ENCODE measurements around the gene DRP2. TPM values are rescaled to one million over a fixed set of nuclear protein-coding genes. Genes with fewer than 3 reads are reported as not detected.
"Not testable (repeated sequence)": the region's sequence is repeated elsewhere in the genome, so short reads cannot be mapped to it uniquely, and the experiment has no call there.

Gene DRP2, protein sequence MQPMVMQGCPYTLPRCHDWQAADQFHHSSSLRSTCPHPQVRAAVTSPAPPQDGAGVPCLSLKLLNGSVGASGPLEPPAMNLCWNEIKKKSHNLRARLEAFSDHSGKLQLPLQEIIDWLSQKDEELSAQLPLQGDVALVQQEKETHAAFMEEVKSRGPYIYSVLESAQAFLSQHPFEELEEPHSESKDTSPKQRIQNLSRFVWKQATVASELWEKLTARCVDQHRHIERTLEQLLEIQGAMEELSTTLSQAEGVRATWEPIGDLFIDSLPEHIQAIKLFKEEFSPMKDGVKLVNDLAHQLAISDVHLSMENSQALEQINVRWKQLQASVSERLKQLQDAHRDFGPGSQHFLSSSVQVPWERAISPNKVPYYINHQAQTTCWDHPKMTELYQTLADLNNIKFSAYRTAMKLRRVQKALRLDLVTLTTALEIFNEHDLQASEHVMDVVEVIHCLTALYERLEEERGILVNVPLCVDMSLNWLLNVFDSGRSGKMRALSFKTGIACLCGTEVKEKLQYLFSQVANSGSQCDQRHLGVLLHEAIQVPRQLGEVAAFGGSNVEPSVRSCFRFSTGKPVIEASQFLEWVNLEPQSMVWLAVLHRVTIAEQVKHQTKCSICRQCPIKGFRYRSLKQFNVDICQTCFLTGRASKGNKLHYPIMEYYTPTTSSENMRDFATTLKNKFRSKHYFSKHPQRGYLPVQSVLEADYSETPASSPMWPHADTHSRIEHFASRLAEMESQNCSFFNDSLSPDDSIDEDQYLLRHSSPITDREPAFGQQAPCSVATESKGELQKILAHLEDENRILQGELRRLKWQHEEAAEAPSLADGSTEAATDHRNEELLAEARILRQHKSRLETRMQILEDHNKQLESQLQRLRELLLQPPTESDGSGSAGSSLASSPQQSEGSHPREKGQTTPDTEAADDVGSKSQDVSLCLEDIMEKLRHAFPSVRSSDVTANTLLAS
- total RNA-seq (2014; rRNA removed; shearing (Covaris generic)), result 7.2 TPM in 2 replicates
- 6.7 and 7.9 TPM in 2 replicates for polyA plus RNA-seq (2015; cell fraction: cytosol; rRNA removed)
- 23.6 and 24.3 TPM in 2 replicates for polyA plus RNA-seq (2015; cell fraction: nucleus; rRNA removed)

DNA sequence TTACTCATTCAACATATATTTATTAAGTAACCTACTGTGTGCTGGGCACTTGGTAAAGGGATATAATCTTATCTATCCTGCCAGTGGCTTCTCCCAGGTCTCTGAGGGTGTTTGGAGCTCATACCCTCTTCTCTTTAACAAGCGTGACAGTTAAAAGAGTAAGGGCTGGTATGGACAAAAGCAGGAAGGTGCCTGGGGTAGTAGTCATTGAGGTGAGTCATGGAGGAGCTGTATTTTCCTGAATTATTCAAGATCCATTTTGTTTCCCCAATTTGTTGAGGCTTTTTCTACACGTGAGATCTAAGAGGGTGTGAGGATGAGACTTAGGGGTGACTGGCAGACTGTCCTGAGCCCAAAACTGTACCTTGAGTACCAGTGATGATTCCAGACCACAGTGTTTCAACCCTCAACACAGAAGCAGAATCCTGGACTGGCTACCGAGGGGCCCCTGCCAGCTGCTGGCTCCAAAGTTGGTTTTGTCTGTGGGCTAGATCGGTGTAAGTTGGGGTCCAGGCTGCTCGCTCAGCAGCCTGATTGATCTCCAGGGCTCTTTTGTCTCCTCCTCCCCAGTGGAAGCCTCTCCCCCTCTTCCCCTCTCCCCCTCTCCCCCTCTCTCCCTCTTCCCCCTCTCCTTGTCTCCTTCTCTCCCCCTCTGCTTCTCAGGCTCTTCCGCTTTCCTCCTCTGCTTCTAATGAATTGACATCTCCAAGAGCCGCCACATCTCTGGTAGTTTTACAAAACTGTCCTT lies at the start of gene DRP2:
DRP2 (plus strand) TSS at position 671 of the 748 bp plus-strand sequence. CDS start 11,862 bp downstream, outside the sequence.
- peak; percentile 59 for DNase-seq (ENCODE audit: low read depth)

DNA sequence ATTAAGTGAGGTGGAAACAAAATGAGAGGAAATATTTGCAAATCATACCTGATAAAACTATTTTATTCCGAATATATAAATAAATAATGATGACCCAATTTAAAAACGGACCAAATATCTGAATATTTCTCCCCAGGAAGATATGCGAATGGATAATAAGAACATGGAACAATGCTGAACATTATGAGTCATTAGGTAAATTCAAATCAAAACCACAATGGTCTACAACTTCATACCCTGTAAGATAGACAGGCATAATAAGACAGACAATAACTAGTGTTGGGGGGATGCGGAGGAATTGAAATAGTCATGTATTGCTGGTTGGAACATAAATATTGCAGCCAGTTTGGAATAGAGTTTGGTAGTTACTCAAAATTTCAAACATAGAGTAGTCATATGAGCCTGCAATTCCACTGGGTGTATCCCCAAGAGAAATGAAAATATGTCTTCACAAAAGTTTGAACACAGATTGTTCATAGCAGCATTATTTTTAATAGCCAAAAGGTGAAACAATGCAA lies 47.6 kb upstream of the DRP2 start:
- peak; percentile 9 for DNase-seq (ENCODE audit: low read depth)

DNA sequence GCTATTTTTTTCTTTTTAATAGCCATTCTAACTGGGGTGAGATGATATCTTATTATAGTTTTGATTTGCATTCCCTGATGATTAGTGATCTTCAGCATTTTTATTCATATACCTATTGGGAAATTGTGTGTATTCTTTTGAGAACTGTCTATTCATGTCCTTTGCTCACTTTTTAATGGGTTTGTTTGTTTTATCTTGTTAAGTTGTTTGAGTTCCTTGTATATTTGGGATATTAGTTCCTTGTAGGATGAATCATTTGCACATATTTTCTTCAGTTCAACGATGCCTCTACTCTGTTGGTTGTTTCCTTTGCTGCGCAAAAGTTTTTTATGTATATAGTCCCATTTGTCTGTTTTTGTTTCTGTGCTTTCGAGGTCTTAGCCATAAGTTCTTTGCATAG lies 43.1 kb upstream of the DRP2 start:
- no peak for DNase-seq (ENCODE audit: low read depth)

DNA sequence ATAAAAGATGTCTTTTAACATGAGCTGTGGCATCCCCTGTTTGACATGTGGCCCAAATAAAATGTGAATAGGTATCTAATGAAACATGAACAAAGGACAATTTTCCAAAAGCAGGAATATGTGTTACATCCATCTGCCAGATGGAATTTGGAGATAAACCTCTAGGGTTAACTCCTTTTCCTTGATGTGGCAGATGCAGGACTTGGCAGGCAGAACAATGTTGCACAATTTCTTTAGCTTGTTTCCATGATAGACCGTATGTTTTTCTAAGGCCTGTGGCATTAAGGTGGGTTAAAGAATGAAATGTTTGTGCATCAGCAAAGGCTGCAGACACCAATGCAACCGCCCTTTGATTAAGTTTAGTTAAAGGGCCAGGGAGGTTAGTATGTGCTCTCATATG lies 34.7 kb upstream of the DRP2 start:
- DNase-seq (ENCODE audit: low read depth), result not testable (repeated sequence)

DNA sequence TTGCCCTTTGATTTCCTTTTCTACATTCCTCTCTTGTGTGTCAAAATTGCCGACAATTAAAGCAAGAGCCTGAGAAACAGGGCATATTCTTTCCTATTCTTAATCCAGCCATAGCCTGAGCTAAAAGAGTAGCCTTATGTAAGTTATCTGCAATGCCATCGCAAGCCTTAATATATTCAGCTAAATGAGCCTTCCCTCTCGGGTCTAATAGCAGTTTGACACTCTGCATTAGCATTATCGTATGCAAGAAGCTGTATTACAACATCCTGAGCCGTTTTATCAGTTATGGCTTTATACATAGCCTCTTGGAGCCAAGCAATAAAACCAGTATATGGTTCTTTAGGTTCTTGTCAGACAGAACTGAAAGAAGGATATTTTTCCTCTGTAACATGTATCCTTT lies 31.6 kb upstream of the DRP2 start:
- DNase-seq (ENCODE audit: low read depth), result not testable (repeated sequence)

DNA sequence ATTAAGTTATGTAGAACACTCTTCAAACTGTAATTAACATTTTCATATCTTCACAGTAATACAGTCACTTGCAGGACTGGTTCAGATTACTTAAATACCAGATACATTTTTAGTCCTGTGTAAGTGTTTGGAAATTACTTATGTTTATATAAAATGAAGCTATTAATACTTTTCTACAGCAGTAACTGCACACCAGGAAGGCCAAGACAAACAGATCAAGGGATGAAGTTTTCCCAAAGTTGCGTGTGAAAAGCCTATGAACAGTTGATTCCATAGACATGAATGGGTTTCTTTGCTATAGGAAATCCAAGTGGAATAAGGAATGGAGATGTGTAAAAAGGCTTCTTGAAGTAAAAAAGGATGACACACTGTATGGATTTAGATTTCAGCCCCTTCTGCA lies 28.9 kb upstream of the DRP2 start:
- DNase-seq (ENCODE audit: low read depth), result no peak

DNA sequence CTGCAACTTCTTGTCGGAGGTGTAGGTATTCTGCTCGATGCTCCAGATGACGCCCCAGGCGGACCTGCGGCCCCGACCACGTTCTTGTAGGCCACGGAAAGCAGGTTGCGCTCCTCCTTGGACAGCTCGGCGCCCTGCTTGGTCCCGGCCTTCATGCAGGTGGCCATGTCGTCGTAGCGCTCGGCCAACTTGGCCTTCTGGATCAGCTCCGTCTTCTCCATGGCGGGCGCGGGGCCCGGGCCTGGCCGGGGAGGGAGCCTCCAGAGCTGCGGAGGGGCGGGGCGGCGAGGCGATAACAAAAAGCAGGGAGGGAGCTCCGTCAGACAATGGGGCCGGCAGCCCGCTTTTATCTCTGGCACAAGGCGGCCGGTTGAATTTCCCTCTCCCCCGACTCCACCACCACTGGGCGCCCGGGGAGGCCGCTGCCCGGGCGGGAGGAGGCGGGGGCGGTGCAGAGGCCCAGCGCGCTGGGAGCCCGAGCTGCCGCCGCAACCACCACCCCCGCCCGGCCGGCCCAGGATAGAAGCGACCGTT lies 28.3 kb upstream of the DRP2 start:
- no peak for DNase-seq (ENCODE audit: low read depth)

DNA sequence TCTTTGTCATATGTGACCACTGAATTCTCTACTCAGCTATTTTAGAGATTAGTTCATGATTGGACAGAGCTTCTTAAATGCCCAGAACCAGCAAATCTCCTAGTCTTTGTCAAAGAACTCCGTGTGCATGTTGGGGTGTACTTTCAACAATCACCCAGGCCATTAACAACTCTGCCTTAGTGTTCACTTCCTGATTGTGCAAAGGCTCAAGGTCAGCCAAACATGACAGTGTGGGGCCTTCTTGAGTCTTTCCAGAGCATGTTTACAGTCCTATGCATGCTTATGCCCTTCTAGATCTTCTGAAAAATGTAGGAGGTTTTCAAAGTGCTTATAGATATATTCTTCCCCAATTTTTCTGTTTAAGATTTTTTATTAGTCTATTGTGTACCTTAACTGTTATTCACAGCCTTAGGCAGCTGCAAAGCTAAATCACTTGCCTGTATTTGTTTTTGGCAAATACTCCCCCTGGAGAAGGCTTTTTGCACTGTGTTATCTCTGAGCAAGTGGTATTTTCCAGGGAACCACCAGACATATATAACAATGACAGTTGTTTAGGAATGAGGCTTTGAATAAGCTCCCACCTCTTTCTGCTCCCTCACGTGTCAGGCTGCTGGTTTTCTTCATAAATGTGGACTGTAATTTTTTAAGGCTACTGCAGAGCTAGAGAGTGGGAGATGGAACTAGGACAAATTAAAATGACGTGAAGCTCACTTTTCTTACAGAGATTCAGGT lies 24.0 kb upstream of the DRP2 start:
- DNase-seq (ENCODE audit: low read depth), result no peak

DNA sequence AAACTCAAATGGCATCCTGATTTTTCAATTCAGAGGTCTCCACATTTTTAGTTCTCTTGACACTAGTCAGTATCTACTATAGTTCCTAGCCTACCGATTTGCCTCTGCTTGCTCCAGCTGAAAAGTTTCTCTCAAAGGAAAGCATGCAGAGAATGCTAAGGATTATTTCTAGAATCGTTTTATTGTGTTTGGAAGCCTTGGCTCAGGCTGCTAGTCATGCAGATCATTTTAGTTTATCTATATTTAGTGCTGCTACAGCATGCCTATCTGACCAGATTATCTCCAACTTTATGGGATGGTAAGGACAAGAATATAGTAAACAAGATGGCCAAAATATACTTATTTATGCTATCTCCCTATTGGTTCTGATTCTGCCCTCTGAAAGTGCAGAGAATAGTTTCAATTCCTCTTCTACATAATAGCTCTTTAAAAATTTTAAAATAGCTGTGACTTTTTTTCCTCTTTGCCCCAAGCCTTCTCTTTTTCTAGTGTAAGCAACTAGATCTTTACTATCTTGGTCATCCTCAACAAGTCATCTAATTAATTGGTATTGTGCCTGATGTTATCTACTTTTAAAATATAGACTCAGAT lies 15.7 kb upstream of the DRP2 start:
- no peak for DNase-seq (ENCODE audit: low read depth)

DNA sequence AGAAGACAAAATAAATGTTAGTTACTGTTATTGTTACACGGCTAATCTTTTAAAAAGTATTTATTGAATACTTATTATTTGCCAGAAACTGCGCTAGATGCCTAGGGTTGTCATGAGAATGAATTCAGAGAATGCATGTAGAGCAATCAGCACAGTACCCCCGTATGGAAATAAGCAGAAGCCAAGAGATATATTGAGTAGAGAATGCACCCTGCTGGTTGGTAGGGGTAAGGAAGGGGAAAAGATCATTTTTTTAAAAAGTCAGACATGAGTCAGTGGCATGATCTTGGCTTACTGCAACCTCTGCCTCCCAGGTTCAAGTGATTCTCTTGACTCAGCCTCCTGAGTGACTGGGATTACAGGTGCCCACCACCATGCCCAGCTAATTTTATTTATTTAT lies 13.1 kb upstream of the DRP2 start:
- DNase-seq (ENCODE audit: low read depth), result peak; percentile 74

DNA sequence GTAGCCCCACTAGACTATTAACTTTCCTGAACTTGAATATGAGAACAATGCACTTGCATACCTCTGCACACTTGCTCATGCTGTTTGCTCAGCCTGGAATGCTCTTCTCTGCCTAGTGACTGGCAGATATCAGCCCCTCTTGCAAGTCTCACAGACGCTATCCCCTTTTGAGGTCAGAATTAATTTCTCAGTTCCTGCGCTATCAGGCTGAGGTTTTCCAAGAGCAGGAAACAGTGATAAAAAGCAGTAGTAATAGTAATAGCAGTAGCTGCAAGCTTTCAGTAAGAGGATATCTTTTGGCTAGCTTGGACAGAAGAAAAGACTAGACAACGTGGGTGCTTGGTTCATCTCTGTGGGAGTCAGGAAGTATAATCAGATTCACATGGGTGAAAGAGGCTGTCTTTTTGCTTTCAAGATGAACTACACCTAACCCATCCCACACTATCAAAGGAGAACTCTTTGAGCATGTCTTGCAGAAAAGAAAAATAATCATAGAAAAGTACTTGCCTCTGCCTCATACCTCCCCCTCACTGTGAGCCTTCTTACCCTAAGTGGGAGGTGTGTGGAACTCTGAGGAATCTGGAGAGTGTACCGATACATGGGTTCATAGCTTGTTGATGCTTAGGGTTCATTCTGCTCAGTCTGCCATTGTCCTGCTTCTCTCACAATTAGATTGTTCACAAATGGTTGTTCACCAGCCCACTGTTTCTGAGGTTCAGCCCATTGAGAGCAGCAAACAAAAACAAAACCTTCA lies 11.3 kb upstream of the DRP2 start:
- DNase-seq (ENCODE audit: low read depth), result peak; percentile 62

DNA sequence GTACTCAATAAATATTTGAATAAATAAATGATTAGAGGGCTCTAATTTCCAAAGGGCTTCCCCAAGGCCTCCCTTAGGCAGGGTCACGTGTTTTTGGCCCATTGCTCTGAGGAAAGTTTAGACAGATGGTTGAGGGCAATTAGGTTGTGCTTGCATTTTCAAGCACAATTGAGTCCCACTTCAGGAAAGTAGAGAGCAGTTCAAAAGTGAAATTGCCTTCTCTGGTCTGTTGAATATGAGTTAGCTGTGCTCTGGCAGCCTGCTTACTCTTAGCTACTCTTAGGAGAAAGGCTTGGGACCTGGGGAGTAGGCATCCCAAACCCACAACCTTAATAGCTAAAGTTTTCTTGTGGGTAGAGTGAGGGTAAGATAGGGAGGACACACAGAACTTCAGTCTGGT lies 9.0 kb upstream of the DRP2 start:
- DNase-seq (ENCODE audit: low read depth), result no peak

DNA sequence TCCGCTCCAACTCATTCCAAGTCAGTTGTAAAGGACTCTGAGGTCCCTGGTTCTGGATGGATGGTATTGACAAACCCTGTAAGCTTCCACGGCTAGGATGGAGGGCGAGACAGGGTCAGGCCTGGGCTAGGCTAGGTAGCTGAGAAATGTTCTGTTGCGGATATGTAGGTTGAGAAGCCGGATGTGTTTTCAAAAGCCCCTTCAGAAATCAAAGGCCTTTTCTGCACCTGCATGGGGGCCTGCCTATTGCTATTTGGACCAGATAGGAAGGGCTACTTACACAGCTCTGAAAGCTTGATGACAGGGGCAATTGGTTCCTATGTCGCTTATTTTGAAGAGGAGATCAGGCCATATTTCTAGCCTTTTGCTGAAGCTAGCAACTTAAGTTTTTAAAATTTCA lies 1.9 kb upstream of the DRP2 start:
- DNase-seq (ENCODE audit: low read depth), result no peak

DNA sequence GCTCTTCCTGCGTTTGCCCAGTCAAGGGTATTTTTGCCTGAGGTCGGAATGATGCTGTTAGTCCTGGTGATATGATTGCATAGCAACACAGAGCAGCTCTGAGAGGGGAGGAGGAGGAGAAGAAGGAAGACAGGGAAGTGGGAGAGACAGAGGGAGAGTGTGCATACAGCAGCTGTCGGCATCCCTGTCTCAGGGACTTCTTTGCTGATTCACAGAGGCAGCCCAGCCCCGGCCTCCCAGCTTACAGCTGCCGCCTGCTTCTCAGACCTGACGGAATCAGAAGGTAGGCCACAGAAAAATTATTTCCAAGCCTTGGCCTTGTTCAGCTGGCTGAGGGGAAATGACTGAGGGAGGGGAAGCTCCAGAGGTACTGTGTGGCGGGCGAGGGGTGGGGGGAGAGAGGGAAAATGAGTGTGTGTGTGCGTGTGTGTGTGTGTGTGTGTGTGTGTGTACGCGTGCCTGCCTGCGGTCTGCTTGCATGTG lies 319 bp downstream of the DRP2 start:
- peak; percentile 69 for DNase-seq (ENCODE audit: low read depth)

DNA sequence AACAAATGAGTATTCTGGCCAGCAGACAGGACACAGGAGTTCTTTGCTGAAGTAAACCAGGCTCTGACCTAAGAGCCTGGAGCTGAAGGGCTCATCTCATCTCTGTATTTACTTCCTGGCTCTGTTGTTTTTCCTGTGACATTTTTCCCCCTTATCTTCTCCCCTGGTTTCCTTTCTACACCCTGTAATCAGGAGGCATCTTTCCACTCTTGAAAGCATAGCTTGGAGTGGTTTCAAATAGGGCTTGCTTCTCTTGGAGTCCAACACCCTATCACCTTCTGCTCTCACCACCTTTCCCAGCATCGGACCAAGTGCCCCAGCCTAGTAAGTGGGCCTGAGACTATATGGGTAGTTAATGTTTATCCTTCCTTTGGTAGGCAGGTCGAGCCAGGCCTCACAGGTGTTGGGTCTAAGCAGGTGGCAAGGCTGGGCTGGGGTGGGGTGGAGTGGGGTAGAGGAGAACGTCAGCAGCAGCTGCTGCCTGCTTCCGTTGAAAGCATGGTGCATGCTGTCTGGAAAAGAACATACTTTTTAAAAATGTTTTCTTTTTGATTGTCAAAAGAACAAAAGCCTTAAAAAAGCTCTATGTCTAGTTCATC lies 1.2 kb downstream of the DRP2 start:
- no peak for DNase-seq (ENCODE audit: low read depth)

DNA sequence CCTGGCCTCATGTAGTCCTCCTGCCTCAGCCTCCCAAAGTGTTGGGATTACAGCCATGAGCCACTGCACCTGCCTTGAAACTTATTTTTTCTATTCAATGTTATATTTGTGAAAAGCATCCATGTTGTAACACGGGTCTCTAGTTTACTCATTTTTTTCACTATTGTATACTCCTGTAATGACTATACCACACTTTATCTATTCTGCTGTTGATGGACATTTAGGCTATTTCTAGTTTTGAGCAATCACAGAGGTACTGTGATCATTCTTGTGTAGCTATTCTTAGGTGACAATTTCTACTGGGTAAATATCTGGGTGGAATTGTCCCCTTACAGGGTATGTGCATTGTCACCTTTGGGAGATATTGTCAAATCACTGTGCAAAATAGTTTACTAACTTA lies 3.6 kb downstream of the DRP2 start:
- no peak for DNase-seq (ENCODE audit: low read depth)

DNA sequence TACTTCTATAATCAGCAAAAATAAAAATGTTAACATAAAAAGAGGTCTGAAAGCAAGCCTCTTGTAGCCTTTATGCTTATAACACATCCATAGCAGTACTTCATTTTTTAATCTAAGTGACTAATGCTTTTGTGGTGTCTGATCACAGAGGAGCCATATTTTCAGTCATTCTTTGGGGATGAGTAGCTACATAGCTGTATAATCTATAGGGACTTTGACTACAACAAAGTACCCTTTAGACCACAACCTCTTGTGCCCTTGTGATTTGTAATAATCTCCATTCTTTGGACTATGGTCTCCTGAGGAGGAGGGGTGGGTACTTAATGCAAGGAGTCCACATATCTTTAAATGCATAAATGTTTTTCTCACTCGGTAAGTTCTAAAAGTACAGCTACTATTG lies 9.6 kb downstream of the DRP2 start:
- peak; percentile 86 for DNase-seq (ENCODE audit: low read depth)

DNA sequence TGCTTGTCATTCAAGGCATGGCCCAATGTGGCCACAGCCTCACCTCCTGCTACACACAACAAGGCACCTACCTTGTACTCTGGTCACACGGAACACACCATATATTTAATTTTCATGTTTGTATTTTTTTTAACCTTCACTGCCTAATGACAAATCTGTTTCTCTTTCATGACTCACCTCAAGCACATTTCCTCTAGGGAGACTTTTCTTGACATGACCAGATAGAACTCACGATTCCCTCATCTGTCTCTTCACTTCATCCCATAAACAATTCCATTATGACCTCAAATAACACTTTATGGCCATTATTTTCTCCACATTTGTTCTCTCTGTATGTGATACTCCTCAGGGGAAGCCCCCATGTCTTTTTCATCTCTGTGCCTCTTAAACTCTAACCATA lies 11.1 kb downstream of the DRP2 start:
- DNase-seq (ENCODE audit: low read depth), result peak; percentile 70

All from HT1080 (cell line).